ENCODE measurements around the gene ANAPC15.
"Not testable (repeated sequence)": the region's sequence is repeated elsewhere in the genome, so short reads cannot be mapped to it uniquely, and the experiment has no call there.

The ANAPC15 gene

GRCh38 chr11:72112143-72112977 lies at the start of gene ANAPC15:
Gene ANAPC15, minus strand, starts transcription at chr11:72112695. Its CDS starts 1,419 bp downstream, at chr11:72111276.
- in situ Hi-C loops (cut with MboI; ENCODE audit: low sequenced_read_pairs), result no loop called here

- in situ Hi-C loops (cut with MboI; ENCODE audit: low sequenced_read_pairs), result no loop called here
These were observed 47.8 kb upstream of the ANAPC15 start for GRCh38 chr11:72160319-72160718.

GRCh38 chr11:72157131-72157530 lies 44.6 kb upstream of the ANAPC15 start:
- in situ Hi-C loops (cut with MboI; ENCODE audit: low sequenced_read_pairs), result no loop called here

- in situ Hi-C loops (cut with MboI; ENCODE audit: low sequenced_read_pairs), result no loop called here
These were observed 43.3 kb upstream of the ANAPC15 start for GRCh38 chr11:72155751-72156150.

- in situ Hi-C loops (cut with MboI; ENCODE audit: low sequenced_read_pairs), result no loop called here
These were observed 42.3 kb upstream of the ANAPC15 start for GRCh38 chr11:72154816-72155215.

- in situ Hi-C loops (cut with MboI; ENCODE audit: low sequenced_read_pairs), result not testable (repeated sequence)
These were observed 41.4 kb upstream of the ANAPC15 start for GRCh38 chr11:72153874-72154273.

GRCh38 chr11:72150882-72151281 lies 38.4 kb upstream of the ANAPC15 start:
- in situ Hi-C loops (cut with MboI; ENCODE audit: low sequenced_read_pairs), result no loop called here

GRCh38 chr11:72146625-72147024 lies 34.1 kb upstream of the ANAPC15 start:
- in situ Hi-C loops (cut with MboI; ENCODE audit: low sequenced_read_pairs), result no loop called here

GRCh38 chr11:72144807-72145565 lies 32.5 kb upstream of the ANAPC15 start:
- in situ Hi-C loops (cut with MboI; ENCODE audit: low sequenced_read_pairs), result no loop called here

- in situ Hi-C loops (cut with MboI; ENCODE audit: low sequenced_read_pairs), result not testable (repeated sequence)
These were observed 30.0 kb upstream of the ANAPC15 start for GRCh38 chr11:72142543-72142942.

- in situ Hi-C loops (cut with MboI; ENCODE audit: low sequenced_read_pairs), result not testable (repeated sequence)
These were observed 29.6 kb upstream of the ANAPC15 start for GRCh38 chr11:72142086-72142485.

- in situ Hi-C loops (cut with MboI; ENCODE audit: low sequenced_read_pairs), result no loop called here
These were observed 28.6 kb upstream of the ANAPC15 start for GRCh38 chr11:72141066-72141465.

GRCh38 chr11:72140661-72141060 lies 28.2 kb upstream of the ANAPC15 start:
- in situ Hi-C loops (cut with MboI; ENCODE audit: low sequenced_read_pairs), result no loop called here

GRCh38 chr11:72139500-72139899 lies 27.0 kb upstream of the ANAPC15 start:
- in situ Hi-C loops (cut with MboI; ENCODE audit: low sequenced_read_pairs), result no loop called here

GRCh38 chr11:72138821-72139390 lies 26.4 kb upstream of the ANAPC15 start:
- in situ Hi-C loops (cut with MboI; ENCODE audit: low sequenced_read_pairs), result no loop called here

- in situ Hi-C loops (cut with MboI; ENCODE audit: low sequenced_read_pairs), result no loop called here
These were observed 24.3 kb upstream of the ANAPC15 start for GRCh38 chr11:72136684-72137262.

GRCh38 chr11:72135891-72136683 lies 23.6 kb upstream of the ANAPC15 start:
- in situ Hi-C loops (cut with MboI; ENCODE audit: low sequenced_read_pairs), result no loop called here

- in situ Hi-C loops (cut with MboI; ENCODE audit: low sequenced_read_pairs), result not testable (repeated sequence)
These were observed 23.0 kb upstream of the ANAPC15 start, which contains the start of gene FOLR3 for GRCh38 chr11:72135473-72135872. Gene FOLR3, plus strand, starts transcription at chr11:72135725. Its CDS starts 228 bp downstream, at chr11:72135953.

- in situ Hi-C loops (cut with MboI; ENCODE audit: low sequenced_read_pairs), result no loop called here
These were observed 20.2 kb upstream of the ANAPC15 start for GRCh38 chr11:72132646-72133045.

GRCh38 chr11:72129381-72129780 lies 16.9 kb upstream of the ANAPC15 start:
- in situ Hi-C loops (cut with MboI; ENCODE audit: low sequenced_read_pairs), result no loop called here

Measured in HL-60/S4 treated with phorbol 12-myristate 13-acetate at 8.2 ng/mL for 4 days and 3 days (cell line).